GM12864 (cell line): Measurements from ENCODE around the gene VCPKMT.
"Not testable (repeated sequence)": the region's sequence is repeated elsewhere in the genome, so short reads cannot be mapped to it uniquely, and the experiment has no call there.

Experiments used
- DNase-seq: peaks from one replicate; pipeline ENCODE4 v3.0.0-alpha.2; 2011; ENCODE audit warnings: low read depth
- H3K4me3 ChIP-seq: 2 replicates; pipeline ENCODE4 v1.5.1; 2011; ENCODE audit warnings: mild to moderate bottlenecking, low read depth, low read length, control low read depth
- TF ChIP-seq, protein P1 (sequence below): IDR thresholded peaks from 2 replicates; pipeline ENCODE4 v1.5.1; 2011; ENCODE audit warnings: low read depth, mild to moderate bottlenecking, moderate library complexity, low read length, control low read depth, inconsistent platforms; ENCODE audit errors: missing control alignments

Gene VCPKMT

DNA sequence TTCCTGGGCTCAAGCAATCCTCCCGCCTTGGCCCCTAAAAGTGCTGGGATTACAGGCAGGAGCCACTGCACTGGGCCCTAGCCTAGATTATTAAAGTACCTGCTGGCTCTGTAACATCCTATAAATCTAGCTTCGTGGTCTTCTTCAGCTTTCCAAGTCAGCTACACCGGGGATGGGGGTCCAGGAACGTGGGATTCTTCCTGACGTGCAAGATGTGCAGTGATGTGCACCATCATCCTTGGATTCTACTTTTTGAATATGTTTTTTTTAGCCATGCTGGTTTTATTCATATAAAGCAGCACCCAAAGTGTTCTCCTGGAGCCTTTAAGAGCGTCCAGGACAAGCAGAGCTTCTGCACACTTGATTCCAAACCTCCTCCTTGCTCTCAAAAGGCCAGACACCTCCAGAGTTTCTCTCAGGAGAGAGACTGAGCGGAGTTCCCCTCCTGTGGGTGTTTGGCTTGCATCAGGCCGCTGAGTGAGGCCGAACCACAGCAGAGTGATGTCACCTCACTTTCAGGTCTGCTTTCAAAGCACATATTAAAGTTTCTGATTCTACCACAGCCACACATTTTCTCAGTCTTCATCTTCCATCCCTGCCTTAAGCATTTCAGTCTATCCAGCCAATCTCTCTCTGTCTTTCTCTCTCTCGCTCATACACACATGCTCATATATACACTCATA, 33.4 kb downstream of the VCPKMT start:
- DNase-seq, result peak; percentile 90
- peak overlapping the region; percentile 19; the same call in 1 of the 2 replicates for H3K4me3 ChIP-seq
- TF ChIP-seq, protein P1, sequence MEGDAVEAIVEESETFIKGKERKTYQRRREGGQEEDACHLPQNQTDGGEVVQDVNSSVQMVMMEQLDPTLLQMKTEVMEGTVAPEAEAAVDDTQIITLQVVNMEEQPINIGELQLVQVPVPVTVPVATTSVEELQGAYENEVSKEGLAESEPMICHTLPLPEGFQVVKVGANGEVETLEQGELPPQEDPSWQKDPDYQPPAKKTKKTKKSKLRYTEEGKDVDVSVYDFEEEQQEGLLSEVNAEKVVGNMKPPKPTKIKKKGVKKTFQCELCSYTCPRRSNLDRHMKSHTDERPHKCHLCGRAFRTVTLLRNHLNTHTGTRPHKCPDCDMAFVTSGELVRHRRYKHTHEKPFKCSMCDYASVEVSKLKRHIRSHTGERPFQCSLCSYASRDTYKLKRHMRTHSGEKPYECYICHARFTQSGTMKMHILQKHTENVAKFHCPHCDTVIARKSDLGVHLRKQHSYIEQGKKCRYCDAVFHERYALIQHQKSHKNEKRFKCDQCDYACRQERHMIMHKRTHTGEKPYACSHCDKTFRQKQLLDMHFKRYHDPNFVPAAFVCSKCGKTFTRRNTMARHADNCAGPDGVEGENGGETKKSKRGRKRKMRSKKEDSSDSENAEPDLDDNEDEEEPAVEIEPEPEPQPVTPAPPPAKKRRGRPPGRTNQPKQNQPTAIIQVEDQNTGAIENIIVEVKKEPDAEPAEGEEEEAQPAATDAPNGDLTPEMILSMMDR, result no peak

DNA sequence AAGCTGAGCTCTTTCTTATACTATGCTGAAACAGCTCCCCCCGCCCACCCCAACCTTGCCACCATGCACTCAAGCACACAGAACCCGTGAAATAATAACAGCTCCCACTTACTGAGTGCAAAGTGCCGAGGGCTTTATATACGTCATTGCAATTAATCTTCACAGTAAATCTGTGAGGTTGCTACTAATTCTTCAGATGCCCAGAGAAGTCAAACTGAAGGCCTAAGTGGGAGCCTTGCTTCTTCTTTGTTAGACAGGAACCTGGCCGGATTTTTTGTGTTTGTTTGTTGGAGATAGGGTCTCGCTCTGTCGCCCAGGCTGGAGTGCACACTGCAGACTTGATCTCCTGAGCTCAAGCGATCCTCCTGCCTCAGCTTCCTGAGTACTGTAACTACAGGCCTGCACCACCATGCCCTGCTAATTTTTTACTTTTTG, 34.0 kb downstream of the VCPKMT start:
- H3K4me3 ChIP-seq, result peak overlapping the region; percentile 19; the same call in 1 of the 2 replicates
- DNase-seq, result no peak
- TF ChIP-seq, protein P1, result no peak

GRCh38 chr14:50079103-50079502, 37.3 kb downstream of the VCPKMT start:
- H3K4me3 ChIP-seq, DNase-seq: not testable (repeated sequence)

DNA sequence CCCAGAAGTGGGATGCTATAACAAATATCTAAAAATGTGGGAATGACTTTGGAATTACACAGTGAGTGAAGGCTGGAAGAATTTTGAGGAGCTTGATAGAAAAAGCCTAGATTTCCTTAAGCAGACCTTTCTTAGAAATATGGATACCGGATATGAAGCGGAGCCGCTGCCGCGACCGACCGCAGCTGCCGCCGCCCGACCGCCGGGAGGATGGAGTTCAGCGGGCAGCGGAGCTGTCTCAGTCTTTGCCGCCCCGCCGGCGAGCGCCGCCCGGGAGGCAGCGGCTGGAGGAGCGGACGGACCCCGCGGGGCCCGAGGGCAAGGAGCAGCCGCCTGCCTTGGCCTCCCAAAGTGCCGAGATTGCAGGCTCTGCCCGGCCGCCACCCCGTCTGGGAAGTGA, 42.7 kb downstream of the VCPKMT start:
- H3K4me3 ChIP-seq, DNase-seq: not testable (repeated sequence)

- TF ChIP-seq, protein P1, result no peak
- DNase-seq, result no peak
- no peak overlapping the region for H3K4me3 ChIP-seq
These were observed 44.0 kb downstream of the VCPKMT start for GRCh38 chr14:50072395-50072794.

DNA sequence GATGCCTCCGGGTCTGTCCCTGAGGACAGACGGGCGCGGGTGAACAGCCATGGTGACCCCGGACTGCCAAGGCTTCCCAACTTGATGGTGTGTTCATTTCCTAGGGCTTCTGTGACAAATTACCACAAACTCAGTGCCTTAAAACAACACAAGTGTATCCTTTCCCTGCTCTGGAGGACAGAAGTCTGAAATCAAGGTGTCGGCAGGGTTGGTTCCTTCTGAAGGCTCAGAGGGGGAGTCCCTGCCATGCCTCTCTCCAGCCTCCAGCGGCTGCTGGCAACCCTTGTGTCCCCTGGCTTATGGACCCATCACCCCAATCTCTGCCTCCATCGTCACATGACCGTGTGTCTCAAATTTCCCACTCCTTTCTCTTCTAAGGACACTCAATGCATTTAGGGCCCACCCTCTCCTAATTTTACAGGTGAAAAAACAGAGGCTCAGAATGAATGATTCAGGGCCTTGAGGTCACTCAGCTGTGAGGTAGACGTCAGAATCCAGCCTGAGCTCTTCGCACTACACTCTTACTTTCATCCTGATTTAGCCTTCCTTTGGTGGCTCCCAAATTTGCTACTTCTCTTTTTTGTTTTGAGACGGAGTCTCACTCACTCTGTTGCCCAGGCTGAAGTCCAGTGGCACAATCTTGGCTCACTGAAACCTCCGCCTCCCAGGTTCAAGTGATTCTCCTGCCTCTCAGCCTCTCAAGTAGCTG, 45.4 kb downstream of the VCPKMT start:
- DNase-seq, result no peak

DNA sequence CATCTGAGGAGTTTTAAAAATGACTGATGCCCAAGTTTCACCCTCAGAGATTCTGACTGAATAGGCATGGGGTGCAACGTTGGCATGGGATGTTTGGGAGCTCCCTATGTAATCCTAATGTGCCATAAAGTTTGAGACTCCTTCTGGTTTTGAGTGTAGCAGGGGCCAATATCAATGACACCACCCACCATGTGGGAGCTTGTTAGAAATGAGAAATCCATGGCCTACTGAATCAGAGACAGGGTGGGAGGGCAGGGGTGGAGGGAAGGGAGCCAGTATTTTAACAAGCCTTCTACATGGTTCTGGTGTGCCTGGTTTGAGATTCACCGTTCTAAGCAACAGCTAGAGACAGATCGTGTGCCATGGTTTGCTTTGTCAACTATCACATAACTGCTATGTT, 46.1 kb downstream of the VCPKMT start:
- DNase-seq, result no peak
- TF ChIP-seq, protein P1, result no peak
- H3K4me3 ChIP-seq, result no peak overlapping the region

More for the DNA sequence above, 45.4 kb downstream of the VCPKMT start:
- H3K4me3 ChIP-seq, result no peak overlapping the region
- TF ChIP-seq, protein P1, result no peak

DNA sequence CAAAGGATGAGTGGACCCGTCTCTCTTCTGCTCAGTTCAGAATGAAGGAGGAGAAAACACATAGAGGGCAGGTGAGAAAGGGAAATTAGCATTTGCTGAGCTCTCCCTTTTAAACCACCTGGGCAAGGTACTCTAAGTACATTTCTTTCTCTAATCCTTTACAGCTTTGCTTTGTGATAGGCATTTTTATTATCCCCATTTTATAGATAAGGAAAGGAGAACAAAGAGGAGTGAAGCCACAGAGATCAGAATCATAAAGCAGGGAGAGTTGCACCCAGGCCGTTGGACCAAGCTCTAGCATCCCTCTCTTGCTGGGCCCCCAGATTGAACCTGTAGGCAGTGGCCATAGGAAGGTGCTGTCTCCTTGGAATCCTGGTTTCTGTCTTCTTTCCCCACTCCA, 47.0 kb downstream of the VCPKMT start:
- no peak for DNase-seq
- TF ChIP-seq, protein P1, result no peak

More for the DNA sequence above, 47.0 kb downstream of the VCPKMT start:
- H3K4me3 ChIP-seq, result no peak overlapping the region
